GM12891 (cell line): ENCODE data around the gene DNAJB12.

ENCODE experiments used
- DNase-seq: peaks from one replicate; pipeline ENCODE4 v3.0.0; 2011; ENCODE audit warnings: low spot score; ENCODE audit not compliant: insufficient read length
- FAIRE-seq: peaks from 2 replicates; lab custom pipeline; 2011; peaks lifted over from hg19 to GRCh38; lab: Jason Lieb, UNC
- PAX5 ChIP-seq: IDR thresholded peaks from 2 replicates; pipeline ENCODE4 v1.6.1; 2011; ENCODE audit warnings: low read length, moderate library complexity, mild to moderate bottlenecking; ENCODE audit not compliant: insufficient read depth, severe bottlenecking
- POLR2A ChIP-seq: IDR thresholded peaks from 2 replicates; pipeline ENCODE4 v1.6.1; 2011; ENCODE audit warnings: low read depth, low read length, control low read depth
- POLR2AphosphoS5 ChIP-seq: IDR thresholded peaks from 2 replicates; pipeline ENCODE4 v1.6.1; 2011; ENCODE audit warnings: low read depth, low read length, control low read depth
- POU2F2 ChIP-seq: IDR thresholded peaks from 2 replicates; pipeline ENCODE4 v1.6.1; 2011; ENCODE audit warnings: low read depth, mild to moderate bottlenecking, control low read depth, low read length, moderate library complexity
- SPI1 ChIP-seq: IDR thresholded peaks from 2 replicates; pipeline ENCODE4 v1.6.1; 2011; ENCODE audit warnings: low read depth, low read length, control low read depth
- TAF1 ChIP-seq: IDR thresholded peaks from 2 replicates; pipeline ENCODE4 v1.6.1; 2011; ENCODE audit warnings: low read depth, low read length, control low read depth

Gene DNAJB12

DNA sequence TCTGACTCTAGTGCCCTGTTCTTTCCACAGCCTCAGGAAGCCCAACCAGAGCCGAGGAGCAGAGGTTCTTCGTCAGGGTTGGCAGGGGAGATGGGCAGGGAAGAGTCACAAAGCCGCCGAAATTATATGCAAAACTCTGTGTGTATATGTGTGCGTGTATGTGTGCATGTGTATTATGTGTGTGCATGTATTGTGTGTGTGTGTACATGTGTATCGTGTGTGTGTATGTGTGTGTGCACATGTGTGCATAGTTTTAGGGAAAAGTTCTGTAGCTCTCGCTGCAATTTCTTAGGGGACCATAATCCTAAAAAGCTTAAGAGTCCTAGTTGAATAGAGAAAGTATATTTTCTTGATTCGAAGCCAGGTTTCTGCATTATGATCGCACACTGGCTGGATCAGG is 17.0 kb downstream of the DNAJB12 start:
- DNase-seq (no peak), FAIRE-seq (peak; percentile 69)
- TF ChIP-seq PAX5: no peak
- no peak for TF ChIP-seq POLR2AphosphoS5
- no peak for TF ChIP-seq POLR2A
- no peak for TF ChIP-seq SPI1
- no peak for TF ChIP-seq TAF1
- no peak for TF ChIP-seq POU2F2

DNA sequence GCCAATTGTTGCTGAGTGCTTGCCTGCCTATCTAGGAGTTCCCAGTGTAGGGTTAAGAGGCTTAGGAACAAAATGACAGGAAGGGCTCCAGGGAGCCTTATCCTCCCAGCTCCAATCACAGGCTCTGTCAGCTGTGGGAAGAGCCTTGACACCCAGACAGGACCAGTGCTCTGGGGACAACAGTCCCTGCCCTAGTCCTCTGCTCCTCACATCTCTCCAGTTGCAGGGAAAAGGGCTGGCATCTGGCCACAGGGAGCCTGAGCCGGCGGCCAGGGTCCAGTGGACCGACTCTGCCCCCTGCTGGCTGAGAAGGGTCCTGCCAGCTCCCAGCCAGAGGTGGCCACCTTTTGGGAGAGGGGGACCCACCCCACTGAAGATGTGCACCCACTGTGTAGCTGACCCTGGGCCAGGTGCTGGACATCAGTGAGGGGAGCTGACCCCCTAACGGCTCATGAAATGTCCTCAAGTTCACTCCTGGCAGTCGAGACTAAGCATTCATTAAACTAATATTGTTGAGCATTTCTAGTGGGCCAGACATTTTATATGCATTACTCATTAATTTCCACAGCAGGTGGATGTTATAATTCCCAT is 17.6 kb downstream of the DNAJB12 start:
- FAIRE-seq: peak; percentile 78

DNA sequence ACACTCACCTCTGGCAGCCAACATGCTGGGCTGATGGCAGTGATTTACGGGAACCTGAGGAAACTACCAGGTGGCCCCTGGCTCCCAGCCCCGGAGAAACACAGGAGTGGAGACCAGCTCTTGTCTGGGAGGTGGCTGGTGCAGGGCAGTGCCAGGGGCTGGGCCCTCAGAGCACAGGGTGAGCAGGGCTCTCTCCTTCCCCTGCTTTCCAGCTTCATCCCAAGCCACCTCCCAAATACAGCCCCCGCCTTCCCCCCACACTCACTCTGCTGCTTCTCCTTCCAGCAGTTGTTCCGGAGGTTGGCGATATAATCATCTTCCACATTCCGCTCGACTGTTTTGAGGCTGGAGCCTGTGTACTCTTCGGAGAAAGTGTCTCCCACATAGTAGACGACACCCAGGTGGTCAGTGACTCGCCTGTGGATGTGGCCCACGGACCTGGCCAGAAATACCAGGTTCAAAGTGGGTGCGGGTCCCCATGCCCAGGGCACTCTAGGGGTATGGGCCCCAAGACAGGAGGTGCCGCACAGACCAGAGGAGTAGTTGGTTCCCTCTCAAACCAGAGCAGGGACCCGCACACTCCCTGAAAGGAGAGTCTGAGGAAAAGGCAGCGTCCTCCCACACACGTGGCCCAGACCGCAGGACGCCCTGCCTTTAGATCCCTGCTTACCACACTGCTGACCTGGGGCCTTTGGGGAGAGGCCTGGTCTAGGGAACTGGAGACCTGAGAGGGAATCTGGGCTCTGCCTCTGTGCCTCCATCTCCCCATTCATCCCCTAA is 18.3 kb downstream of the DNAJB12 start:
- TF ChIP-seq POLR2AphosphoS5 (no peak), POU2F2 (no peak), SPI1 (no peak), TAF1 (no peak), POLR2A (no peak), PAX5 (no peak)
- FAIRE-seq (no peak), DNase-seq (no peak)

More for the DNA sequence above, 17.6 kb downstream of the DNAJB12 start:
- TF ChIP-seq TAF1 (no peak), POU2F2 (no peak), SPI1 (no peak), POLR2AphosphoS5 (no peak), POLR2A (no peak), PAX5 (no peak)
- no peak for DNase-seq

- FAIRE-seq: no peak
- TF ChIP-seq POLR2AphosphoS5 (no peak), SPI1 (peak; percentile 37), POLR2A (no peak; the same call in 1 of the 2 replicates)
- no peak for DNase-seq
These were observed 19.1 kb downstream of the DNAJB12 start for GRCh38 chr10:72335394-72336258.

DNA sequence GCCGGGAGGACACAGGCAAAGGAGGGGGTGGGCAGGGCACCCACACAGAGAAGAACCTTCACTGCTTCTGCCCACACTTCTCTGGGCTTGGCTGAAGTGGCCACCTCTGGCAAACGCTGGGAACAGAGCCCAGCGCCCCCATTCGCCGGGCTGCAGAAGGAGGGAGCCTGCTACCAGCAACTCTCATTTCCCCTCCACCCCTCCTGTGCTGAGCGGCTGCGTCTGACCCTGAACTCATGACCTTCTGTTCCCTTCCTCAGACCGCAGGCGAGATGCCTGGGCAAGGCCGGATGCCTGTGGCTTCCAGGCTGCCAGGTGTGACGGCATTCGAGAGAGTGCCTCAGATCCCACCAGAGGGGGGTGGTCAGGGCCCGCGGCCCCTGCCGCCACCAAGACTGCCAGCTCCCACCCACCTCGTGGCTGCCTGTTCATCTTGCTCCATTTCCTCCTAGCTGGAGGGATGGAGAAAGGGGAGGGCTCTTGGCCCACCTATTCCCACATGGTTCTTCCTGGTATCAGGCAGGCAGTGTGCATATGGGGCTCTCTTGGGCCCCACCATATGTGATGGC is 19.8 kb downstream of the DNAJB12 start:
- FAIRE-seq (peak; percentile 97), DNase-seq (peak; percentile 73)
- TF ChIP-seq SPI1: peak; percentile 70
- no peak for TF ChIP-seq TAF1
- TF ChIP-seq POLR2A: no peak
- peak; percentile 63 for TF ChIP-seq PAX5
- no peak; the same call in 1 of the 2 replicates for TF ChIP-seq POLR2AphosphoS5
- peak; percentile 83 for TF ChIP-seq POU2F2

GRCh38 chr10:72334196-72334824 is 20.4 kb downstream of the DNAJB12 start:
- no peak for TF ChIP-seq PAX5
- no peak for TF ChIP-seq SPI1
- TF ChIP-seq POLR2A: no peak
- no peak for TF ChIP-seq TAF1
- no peak for TF ChIP-seq POLR2AphosphoS5
- no peak for TF ChIP-seq POU2F2
- DNase-seq: no peak
- FAIRE-seq: no peak

DNA sequence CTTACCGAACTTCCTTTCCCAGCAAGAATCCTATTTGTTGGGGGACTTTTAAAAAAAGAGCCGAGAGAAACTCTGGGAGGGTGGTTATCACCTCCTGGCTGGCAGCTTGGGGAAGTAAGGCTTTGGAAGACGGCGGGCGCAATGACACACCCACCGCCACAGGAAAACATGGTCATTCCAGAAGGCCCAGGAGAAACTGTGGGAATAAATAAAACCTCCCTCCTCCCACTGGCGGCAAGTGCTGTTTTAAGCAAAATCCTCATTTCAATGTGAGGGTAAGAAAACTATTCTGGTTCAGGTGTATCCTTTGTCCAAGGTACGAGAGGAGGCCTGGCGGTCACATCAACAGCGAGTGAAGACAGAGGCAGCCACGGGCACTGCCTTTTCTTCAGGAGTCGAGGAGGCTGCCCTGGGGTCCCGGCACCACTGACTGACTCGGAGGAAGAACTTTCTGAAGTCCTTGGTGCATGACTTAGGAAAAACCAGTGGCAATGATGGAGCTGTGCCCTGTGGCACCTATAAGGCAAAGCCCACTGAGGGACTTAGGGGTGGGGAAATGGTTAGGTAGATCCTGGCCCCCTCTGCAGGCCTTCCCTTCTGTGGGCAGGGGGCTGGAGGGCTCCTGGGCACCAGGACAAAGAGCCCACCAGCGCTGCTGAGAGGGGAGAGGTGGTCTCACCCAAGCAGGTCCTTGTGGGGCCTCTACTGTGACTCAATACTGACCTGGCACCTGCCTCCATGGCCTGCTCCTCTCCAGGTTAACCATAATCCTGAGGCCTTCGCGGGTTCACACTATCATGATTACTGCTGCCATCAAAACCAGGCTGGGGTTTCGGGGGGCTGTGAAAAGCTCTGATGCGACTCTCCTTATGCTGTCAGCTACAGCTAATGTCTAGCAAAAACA is 21.4 kb downstream of the DNAJB12 start:
- DNase-seq: no peak
- TF ChIP-seq POLR2AphosphoS5: 0 out of 2 replicates have a peak, but pooled peaks have one; percentile 21
- TF ChIP-seq PAX5: no peak
- no peak for FAIRE-seq

- TF ChIP-seq TAF1 (no peak), POLR2AphosphoS5 (0 out of 2 replicates have a peak, but pooled peaks have one; percentile 20), POLR2A (no peak), POU2F2 (no peak), PAX5 (no peak), SPI1 (no peak)
- FAIRE-seq (no peak), DNase-seq (no peak)
These were observed 22.2 kb downstream of the DNAJB12 start for GRCh38 chr10:72332423-72333111.
